Smooth muscle cell (in vitro differentiated cells): ENCODE data around the gene PHLDA3. TPM values are rescaled to one million over a fixed set of nuclear protein-coding genes. Genes with fewer than 3 reads are reported as not detected.

Source experiments
- DNase-seq: peaks from one replicate; lab custom pipeline; 2025; ENCODE audit not compliant: unreplicated experiment; lab: John Stamatoyannopoulos, UW
- H2AFZ ChIP-seq: fragments of 200-600 bp; sonication (generic); 2 replicates; pipeline ENCODE4 v1.6.0; 2016; ENCODE audit warnings: antibody characterized with exemption, low read depth, mild to moderate bottlenecking
- H3F3A ChIP-seq: fragments of 200-600 bp; sonication (generic); 2 replicates; pipeline ENCODE4 v1.6.0; 2017; ENCODE audit warnings: antibody characterized with exemption, low read depth
- H3K27ac ChIP-seq: fragments of 200-600 bp; sonication (generic); 2 replicates; pipeline ENCODE4 v1.5.1; 2016; ENCODE audit warnings: low read depth, mild to moderate bottlenecking
- H3K27me3 ChIP-seq: fragments of 200-600 bp; sonication (generic); 2 replicates; pipeline ENCODE4 v1.6.1; 2016; ENCODE audit warnings: low read depth, mild to moderate bottlenecking
- H3K36me3 ChIP-seq: fragments of 200-600 bp; sonication (generic); 2 replicates; pipeline ENCODE4 v1.5.1; 2016; ENCODE audit warnings: low read depth
- H3K4me1 ChIP-seq: fragments of 200-600 bp; sonication (generic); 2 replicates; pipeline ENCODE4 v1.5.1; 2016; ENCODE audit warnings: low read depth
- H3K4me2 ChIP-seq: fragments of 200-600 bp; sonication (generic); 2 replicates; pipeline ENCODE4 v1.6.0; 2016; ENCODE audit warnings: mild to moderate bottlenecking
- H3K4me3 ChIP-seq: fragments of 200-600 bp; sonication (generic); 2 replicates; pipeline ENCODE4 v1.5.1; 2016; ENCODE audit warnings: mild to moderate bottlenecking
- H3K79me2 ChIP-seq: fragments of 200-600 bp; sonication (generic); 2 replicates; pipeline ENCODE4 v1.6.0; 2016; ENCODE audit warnings: low read depth, mild to moderate bottlenecking
- H3K9ac ChIP-seq: fragments of 200-600 bp; sonication (generic); 2 replicates; pipeline ENCODE4 v1.6.0; 2016; ENCODE audit warnings: low read depth
- H3K9me3 ChIP-seq: fragments of 200-600 bp; sonication (generic); replicated peaks from 2 replicates; pipeline ENCODE4 v1.5.1; 2016; ENCODE audit warnings: low read depth
- H4K20me1 ChIP-seq: fragments of 200-600 bp; sonication (generic); 2 replicates; pipeline ENCODE4 v1.6.0; 2016; ENCODE audit warnings: low read depth
- CTCF ChIP-seq: fragments of 200-600 bp; sonication (generic); IDR thresholded peaks from 2 replicates; pipeline ENCODE4 v1.5.1; 2017; ENCODE audit warnings: borderline replicate concordance, mild to moderate bottlenecking, antibody characterized with exemption; ENCODE audit not compliant: insufficient read depth, poor library complexity, severe bottlenecking
- WGBS: methylation state at CpG from one replicate; pipeline ENCODE4 v1.1.7; 2016; ENCODE audit warnings: low lambda C conversion rate; 5-methylcytosine and 5-hydroxymethylcytosine counted together
- polyA plus RNA-seq: library from polyadenylated mRNA; unstranded; fragments of >200 nt; fragmentation: Nextera tagmentation; extraction: Ambion mirVana; gene quantifications from 2 replicates; pipeline ENCODE4 v1.2.1, GENCODE V29; 2016
- total RNA-seq: library from RNA; depleted of rRNA; stranded (reverse); fragments of >200 nt; gene quantifications from 2 replicates; pipeline ENCODE4 v1.2.3, GENCODE V29; 2014

The PHLDA3 gene
- total and polyA plus RNA-seq, 2 experiments from 2014 or later, result 87.8 to 340 TPM

DNA sequence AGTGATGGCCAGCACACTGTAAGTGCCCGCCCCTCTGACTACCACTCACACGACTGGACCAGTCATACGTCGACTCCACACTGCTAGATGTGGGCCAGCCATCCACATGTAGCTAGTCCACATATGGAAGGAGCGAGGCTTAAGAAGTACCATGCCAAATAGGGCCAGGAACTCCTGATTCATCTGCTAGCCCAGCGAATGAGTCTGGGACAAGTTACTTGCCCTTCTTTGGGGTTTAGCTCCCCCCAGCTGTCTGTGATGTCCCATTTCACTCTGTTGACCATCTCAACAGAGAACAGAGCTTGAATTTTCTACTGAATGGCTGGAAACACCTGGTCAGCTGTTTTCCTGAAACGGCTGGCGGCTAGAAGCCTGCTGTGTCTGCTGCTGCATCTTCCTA, 32.2 kb upstream of the PHLDA3 start:
- WGBS, result 79% methylated on average over 8 of the region's 8 CpGs
- peaks cover 83% of the 10 kb centered on the region for H3K79me2 ChIP-seq

DNA sequence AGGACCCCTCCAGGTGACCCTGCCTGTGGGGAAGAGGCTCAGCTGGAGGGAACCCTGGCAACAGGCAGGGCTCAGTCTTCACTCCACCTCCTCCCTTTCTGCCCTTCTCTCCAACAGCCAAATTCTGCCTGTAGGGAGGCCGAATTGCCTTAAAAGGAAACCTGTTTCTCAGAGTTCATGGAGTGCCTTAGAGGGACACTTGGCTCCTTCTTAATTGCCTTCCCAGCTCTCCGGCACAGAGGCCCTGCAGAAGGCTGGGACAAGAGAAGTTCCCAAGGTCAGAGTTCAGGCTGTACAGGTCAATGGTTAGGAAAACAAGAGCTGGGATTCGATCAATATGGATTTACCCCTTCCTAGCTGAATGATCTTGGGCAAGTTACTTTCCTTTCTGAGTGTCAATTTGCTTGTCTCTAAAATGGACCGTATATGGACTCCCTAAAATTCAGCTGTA, 31.7 kb upstream of the PHLDA3 start:
- no peak for DNase-seq
- H3K79me2 ChIP-seq, result peaks cover 80% of the 10 kb centered on the region
- peaks cover 37% of the 10 kb centered on the region for H3F3A ChIP-seq
- H3K27me3 ChIP-seq, result no peaks in the 10 kb centered on the region
- no peak for TF ChIP-seq CTCF
- peak overlapping the region; percentile 17 for H3K9ac ChIP-seq
- no peaks in the 10 kb centered on the region for H3K9me3 ChIP-seq
- WGBS, result 66% methylated on average over 4 of the region's 4 CpGs
- H3K4me1 ChIP-seq, result peaks cover 50% of the 10 kb centered on the region
- no peaks in the 10 kb centered on the region for H3K36me3 ChIP-seq
- peak overlapping the region; percentile 63 for H3K4me2 ChIP-seq
- H3K4me3 ChIP-seq, result no peak overlapping the region
- H3K27ac ChIP-seq, result peak overlapping the region; percentile 53
- H2AFZ ChIP-seq, result no peak overlapping the region
- peaks cover 47% of the 10 kb centered on the region for H4K20me1 ChIP-seq

More for the DNA sequence above, 32.2 kb upstream of the PHLDA3 start:
- Histone ChIP-seq H3K4me2 (peak overlapping the region; percentile 63), H3K27me3 (no peaks in the 10 kb centered on the region), H3K9ac (peak overlapping the region; percentile 37), H2AFZ (no peak overlapping the region), H3K4me3 (no peak overlapping the region), H3K27ac (peak overlapping the region; percentile 53), H3K4me1 (peaks cover 50% of the 10 kb centered on the region), H3K9me3 (no peaks in the 10 kb centered on the region), H4K20me1 (peaks cover 47% of the 10 kb centered on the region), H3K36me3 (no peaks in the 10 kb centered on the region), H3F3A (peaks cover 37% of the 10 kb centered on the region)
- TF ChIP-seq CTCF, result no peak
- DNase-seq, result no peak

GRCh38 chr1:201499795-201500669, 31.0 kb upstream of the PHLDA3 start:
- no peak overlapping the region for H3K4me3 ChIP-seq
- H3F3A ChIP-seq, result peaks cover 43% of the 10 kb centered on the region
- H3K79me2 ChIP-seq, result peaks cover 73% of the 10 kb centered on the region
- H3K4me1 ChIP-seq, result peaks cover 48% of the 10 kb centered on the region
- DNase-seq, result no peak
- peak overlapping the region; percentile 17 for H3K9ac ChIP-seq
- no peak overlapping the region for H2AFZ ChIP-seq
- H3K36me3 ChIP-seq, result no peaks in the 10 kb centered on the region
- H3K27ac ChIP-seq, result peak overlapping the region; percentile 53
- TF ChIP-seq CTCF, result no peak
- H3K4me2 ChIP-seq, result peak overlapping the region; percentile 63
- 76% methylated on average over 8 of the region's 8 CpGs for WGBS
- no peaks in the 10 kb centered on the region for H3K9me3 ChIP-seq
- no peaks in the 10 kb centered on the region for H3K27me3 ChIP-seq
- peaks cover 50% of the 10 kb centered on the region for H4K20me1 ChIP-seq
